Immature natural killer cell (primary cell): ENCODE measurements around the gene TRPC4AP. TPM values are rescaled to one million over a fixed set of nuclear protein-coding genes. Genes with fewer than 3 reads are reported as not detected.

Experiments used
- DNase-seq, 3 donors: peaks; one replicate each; pipeline ENCODE4 v3.0.0; 2022; ENCODE audit warnings: mixed read lengths in 1 of 3
- H3K27ac Mint-ChIP-seq, 6 donors: one replicate each; pipeline ENCODE4 v1.8.0; 2020; ENCODE audit warnings: mixed read lengths in 6 of 6, mild to moderate bottlenecking in 5 of 6, inconsistent platforms in 4 of 6, moderate library complexity in 3 of 6
- H3K27me3 Mint-ChIP-seq, 3 donors: one replicate each; pipeline ENCODE4 v1.8.0; 2020 to 2021; ENCODE audit warnings: low read depth in 3 of 3, mild to moderate bottlenecking in 3 of 3, mixed read lengths in 3 of 3, moderate library complexity in 3 of 3, inconsistent platforms in 1 of 3
- H3K36me3 Mint-ChIP-seq, 3 donors: one replicate each; pipeline ENCODE4 v1.8.0; 2020; ENCODE audit warnings: mixed read lengths in 3 of 3, inconsistent platforms in 2 of 3, mild to moderate bottlenecking in 2 of 3
- H3K4me1 Mint-ChIP-seq, 2 donors: one replicate each; pipeline ENCODE4 v1.8.0; 2020; ENCODE audit warnings: inconsistent platforms in 2 of 2, mild to moderate bottlenecking in 2 of 2, mixed read lengths in 2 of 2, moderate library complexity in 1 of 2
- H3K4me3 Mint-ChIP-seq, 5 donors: one replicate each; pipeline ENCODE4 v1.8.0; 2020; ENCODE audit warnings: mild to moderate bottlenecking in 5 of 5, mixed read lengths in 5 of 5, inconsistent platforms in 3 of 5, moderate library complexity in 3 of 5
- H3K9me3 Mint-ChIP-seq, 6 donors: one replicate each; pipeline ENCODE4 v1.8.0; 2020; ENCODE audit warnings: mild to moderate bottlenecking in 6 of 6, mixed read lengths in 6 of 6, inconsistent platforms in 4 of 6, moderate library complexity in 3 of 6
- polyA plus RNA-seq, 3 donors: library from polyadenylated mRNA; unstranded; fragments of 300-500 nt; fragmentation: Illumina TruSeq; gene quantifications; one replicate each; pipeline ENCODE4 v1.2.3, GENCODE V29; 2021

The TRPC4AP gene
- 10 to 100 TPM; 58.0 to 89.0 (median 72.5) TPM for polyA plus RNA-seq

- H3K4me3 Mint-ChIP-seq = peak within 1 kb of the TSS; percentile 86 to 97 (median 93)
- peaks cover 43% of the 10 kb centered on the region in 2 donors for H3K4me1 Mint-ChIP-seq
- peak within 1 kb of the TSS; percentile 86 to 98 (median 96) for H3K27ac Mint-ChIP-seq
- DNase-seq = peak; percentile 88
- H3K36me3 Mint-ChIP-seq = no peaks in the 10 kb centered on the region
- no peaks in the 10 kb centered on the region for H3K9me3 Mint-ChIP-seq
- peaks cover 5 to 11% (median 10%) of the 10 kb centered on the region in 3 donors for H3K27me3 Mint-ChIP-seq
Observed at GRCh38 chr20:35092524-35093266, at the start of gene TRPC4AP. Gene TRPC4AP (minus strand): TSS chr20:35092807. CDS start chr20:35092781, 26 bp downstream.

GRCh38 chr20:35135867-35136586 lies 43.4 kb upstream of the TRPC4AP start:
- DNase-seq = no peak
- Mint-ChIP-seq H3K4me1 (peaks cover 0 to 12% of the 10 kb centered on the region in 2 donors), H3K4me3 (no peak overlapping the region), H3K9me3 (no peaks in the 10 kb centered on the region), H3K36me3 (peaks cover 10 to 42% (median 16%) of the 10 kb centered on the region in 3 donors), H3K27me3 (peaks cover 0 to 1% (median 0%) of the 10 kb centered on the region in 3 donors), H3K27ac (peak overlapping the region in 1 of 6 donors; percentile 51)

GRCh38 chr20:35134880-35135279 lies 42.3 kb upstream of the TRPC4AP start:
- Mint-ChIP-seq H3K4me3 (no peak overlapping the region), H3K36me3 (peaks cover 9 to 39% (median 15%) of the 10 kb centered on the region in 3 donors), H3K4me1 (peaks cover 0 to 5% of the 10 kb centered on the region in 2 donors), H3K9me3 (no peaks in the 10 kb centered on the region), H3K27me3 (peaks cover 0 to 1% (median 0%) of the 10 kb centered on the region in 3 donors), H3K27ac (no peak overlapping the region)
- DNase-seq = no peak

GRCh38 chr20:35134472-35134871 lies 41.9 kb upstream of the TRPC4AP start:
- Mint-ChIP-seq H3K27ac (peak overlapping the region in 1 of 6 donors; percentile 61), H3K4me1 (peaks cover 0 to 5% of the 10 kb centered on the region in 2 donors), H3K27me3 (peaks cover 0 to 1% (median 0%) of the 10 kb centered on the region in 3 donors), H3K4me3 (no peak overlapping the region), H3K9me3 (no peaks in the 10 kb centered on the region), H3K36me3 (peaks cover 9 to 38% (median 15%) of the 10 kb centered on the region in 3 donors)
- no peak for DNase-seq

GRCh38 chr20:35133735-35134134 lies 41.1 kb upstream of the TRPC4AP start:
- H3K4me3 Mint-ChIP-seq = no peak overlapping the region
- H3K27me3 Mint-ChIP-seq = peaks cover 0 to 1% (median 0%) of the 10 kb centered on the region in 3 donors
- H3K9me3 Mint-ChIP-seq = no peaks in the 10 kb centered on the region
- peaks cover 9 to 38% (median 15%) of the 10 kb centered on the region in 3 donors for H3K36me3 Mint-ChIP-seq
- no peak for DNase-seq
- H3K4me1 Mint-ChIP-seq = peaks cover 0 to 5% of the 10 kb centered on the region in 2 donors
- H3K27ac Mint-ChIP-seq = peak overlapping the region in 1 of 6 donors; percentile 61

GRCh38 chr20:35133031-35133430 lies 40.4 kb upstream of the TRPC4AP start:
- H3K4me1 Mint-ChIP-seq = peaks cover 0 to 5% of the 10 kb centered on the region in 2 donors
- no peak for DNase-seq
- H3K4me3 Mint-ChIP-seq = no peak overlapping the region
- H3K27me3 Mint-ChIP-seq = peaks cover 0 to 1% (median 0%) of the 10 kb centered on the region in 3 donors
- H3K36me3 Mint-ChIP-seq = peaks cover 9 to 38% (median 15%) of the 10 kb centered on the region in 3 donors
- H3K9me3 Mint-ChIP-seq = no peaks in the 10 kb centered on the region
- H3K27ac Mint-ChIP-seq = no peak overlapping the region

GRCh38 chr20:35131934-35132333 lies 39.3 kb upstream of the TRPC4AP start:
- Mint-ChIP-seq H3K27me3 (no peaks in the 10 kb centered on the region), H3K4me1 (peaks cover 0 to 5% of the 10 kb centered on the region in 2 donors), H3K36me3 (peaks cover 14 to 37% (median 20%) of the 10 kb centered on the region in 3 donors), H3K9me3 (no peaks in the 10 kb centered on the region), H3K4me3 (no peak overlapping the region), H3K27ac (no peak overlapping the region)
- DNase-seq = no peak

- Mint-ChIP-seq H3K9me3 (no peaks in the 10 kb centered on the region), H3K36me3 (peaks cover 23 to 50% (median 27%) of the 10 kb centered on the region in 3 donors), H3K4me1 (no peaks in the 10 kb centered on the region), H3K4me3 (no peak overlapping the region), H3K27me3 (no peaks in the 10 kb centered on the region), H3K27ac (no peak overlapping the region)
- DNase-seq = no peak
Observed at GRCh38 chr20:35129647-35130069, 37.1 kb upstream of the TRPC4AP start.

- Mint-ChIP-seq H3K4me1 (no peaks in the 10 kb centered on the region), H3K27me3 (no peaks in the 10 kb centered on the region), H3K27ac (peak overlapping the region in 2 of 6 donors; percentile 4 to 13), H3K9me3 (no peaks in the 10 kb centered on the region), H3K36me3 (peaks cover 22 to 54% (median 24%) of the 10 kb centered on the region in 3 donors), H3K4me3 (no peak overlapping the region)
- DNase-seq = no peak
Observed at GRCh38 chr20:35125753-35126152, 33.1 kb upstream of the TRPC4AP start.

GRCh38 chr20:35122756-35123405 lies 30.3 kb upstream of the TRPC4AP start:
- Mint-ChIP-seq H3K36me3 (peaks cover 21 to 70% (median 33%) of the 10 kb centered on the region in 3 donors), H3K27ac (no peak overlapping the region)

GRCh38 chr20:35121186-35121585 lies 28.6 kb upstream of the TRPC4AP start:
- Mint-ChIP-seq H3K27ac (peak overlapping the region in 1 of 6 donors; percentile 5), H3K9me3 (no peaks in the 10 kb centered on the region), H3K4me1 (no peaks in the 10 kb centered on the region), H3K36me3 (peaks cover 16 to 71% (median 32%) of the 10 kb centered on the region in 3 donors), H3K4me3 (no peak overlapping the region), H3K27me3 (peaks cover 0 to 1% (median 0%) of the 10 kb centered on the region in 3 donors)
- no peak for DNase-seq

More at GRCh38 chr20:35122756-35123405, 30.3 kb upstream of the TRPC4AP start:
- no peaks in the 10 kb centered on the region for H3K4me1 Mint-ChIP-seq
- H3K4me3 Mint-ChIP-seq = no peak overlapping the region
- no peak for DNase-seq
- no peaks in the 10 kb centered on the region for H3K9me3 Mint-ChIP-seq
- H3K27me3 Mint-ChIP-seq = no peaks in the 10 kb centered on the region

- no peaks in the 10 kb centered on the region for H3K9me3 Mint-ChIP-seq
- H3K27ac Mint-ChIP-seq = peak overlapping the region in 3 of 6 donors; percentile 49 to 86 (median 67)
- H3K4me3 Mint-ChIP-seq = no peak overlapping the region
- peaks cover 19 to 72% (median 34%) of the 10 kb centered on the region in 3 donors for H3K36me3 Mint-ChIP-seq
- DNase-seq = no peak
- no peaks in the 10 kb centered on the region for H3K4me1 Mint-ChIP-seq
- peaks cover 0 to 3% (median 0%) of the 10 kb centered on the region in 3 donors for H3K27me3 Mint-ChIP-seq
Observed at GRCh38 chr20:35120012-35120701, 27.6 kb upstream of the TRPC4AP start.

- Mint-ChIP-seq H3K27me3 (peaks cover 2 to 14% (median 3%) of the 10 kb centered on the region in 3 donors), H3K4me1 (no peaks in the 10 kb centered on the region), H3K4me3 (no peak overlapping the region), H3K9me3 (no peaks in the 10 kb centered on the region), H3K27ac (peak overlapping the region in 2 of 6 donors; percentile 62 to 72), H3K36me3 (peaks cover 13 to 55% (median 27%) of the 10 kb centered on the region in 3 donors)
- no peak for DNase-seq
Observed at GRCh38 chr20:35117629-35118028, 25.0 kb upstream of the TRPC4AP start.
